ENCODE measurements around the gene SPIRE2. TPM values are rescaled to one million over a fixed set of nuclear protein-coding genes. Genes with fewer than 3 reads are reported as not detected.
"Not testable (repeated sequence)": the region's sequence is repeated elsewhere in the genome, so short reads cannot be mapped to it uniquely, and the experiment has no call there.

The SPIRE2 gene
- total RNA-seq, 2 donors from 2014 or later: 1.9 to 2.6 TPM

GRCh38 chr16:89798832-89799370 is 29.4 kb upstream of the SPIRE2 start:
- Mint-ChIP-seq H3K36me3 (peaks cover 17 to 25% of the 10 kb centered on the region in 2 donors), H3K9me3 (no peaks in the 10 kb centered on the region), H3K27ac (no peak overlapping the region)
- no peak for DNase-seq (ENCODE audit: low spot score in 2 of 2)
- ATAC-seq: no peak

GRCh38 chr16:89801800-89802199 is 26.5 kb upstream of the SPIRE2 start:
- Mint-ChIP-seq H3K36me3 (peaks cover 17 to 27% of the 10 kb centered on the region in 2 donors), H3K27ac (no peak overlapping the region), H3K9me3 (no peaks in the 10 kb centered on the region)
- no peak for ATAC-seq
- DNase-seq (ENCODE audit: low spot score in 2 of 2): no peak

GRCh38 chr16:89805136-89805905 is 23.0 kb upstream of the SPIRE2 start:
- H3K27ac Mint-ChIP-seq: no peak overlapping the region
- H3K9me3 Mint-ChIP-seq: no peaks in the 10 kb centered on the region
- ATAC-seq (no peak), DNase-seq (ENCODE audit: low spot score in 2 of 2) (no peak)
- peaks cover 17 to 26% of the 10 kb centered on the region in 2 donors for H3K36me3 Mint-ChIP-seq

GRCh38 chr16:89806589-89807193 is 21.6 kb upstream of the SPIRE2 start:
- H3K9me3 Mint-ChIP-seq; H3K27ac Mint-ChIP-seq; DNase-seq (ENCODE audit: low spot score in 2 of 2); ATAC-seq: not testable (repeated sequence)
- peaks cover 22 to 33% of the 10 kb centered on the region in 2 donors for H3K36me3 Mint-ChIP-seq

- no peak for DNase-seq (ENCODE audit: low spot score in 2 of 2)
- ATAC-seq: no peak
- Mint-ChIP-seq H3K27ac (no peak overlapping the region), H3K9me3 (no peaks in the 10 kb centered on the region), H3K36me3 (peaks cover 22% of the 10 kb centered on the region in 2 donors)
Observed at GRCh38 chr16:89808475-89808874, 19.8 kb upstream of the SPIRE2 start.

DNA sequence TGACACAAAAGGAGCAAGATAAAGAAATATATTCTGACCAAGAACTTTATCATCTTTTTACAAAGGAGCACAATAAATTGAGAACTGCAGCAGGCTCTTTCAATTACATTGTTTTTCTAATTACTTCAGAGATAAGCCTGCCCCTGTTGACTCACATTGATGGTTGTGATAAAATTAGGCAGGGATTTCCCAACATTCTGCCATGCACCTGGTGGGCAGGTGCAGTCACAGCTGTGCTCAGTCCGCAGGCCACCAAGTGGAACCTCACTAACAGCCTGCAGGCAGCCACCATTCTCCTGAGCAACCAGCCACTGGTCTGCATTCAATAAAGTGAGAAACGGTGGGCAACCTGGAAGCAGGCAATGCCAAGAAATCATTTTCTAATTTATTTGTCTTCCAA is 17.0 kb upstream of the SPIRE2 start:
- no peak for ATAC-seq
- Mint-ChIP-seq H3K27ac (no peak overlapping the region), H3K36me3 (peaks cover 26 to 31% of the 10 kb centered on the region in 2 donors), H3K9me3 (no peaks in the 10 kb centered on the region)
- DNase-seq (ENCODE audit: low spot score in 2 of 2): no peak

DNA sequence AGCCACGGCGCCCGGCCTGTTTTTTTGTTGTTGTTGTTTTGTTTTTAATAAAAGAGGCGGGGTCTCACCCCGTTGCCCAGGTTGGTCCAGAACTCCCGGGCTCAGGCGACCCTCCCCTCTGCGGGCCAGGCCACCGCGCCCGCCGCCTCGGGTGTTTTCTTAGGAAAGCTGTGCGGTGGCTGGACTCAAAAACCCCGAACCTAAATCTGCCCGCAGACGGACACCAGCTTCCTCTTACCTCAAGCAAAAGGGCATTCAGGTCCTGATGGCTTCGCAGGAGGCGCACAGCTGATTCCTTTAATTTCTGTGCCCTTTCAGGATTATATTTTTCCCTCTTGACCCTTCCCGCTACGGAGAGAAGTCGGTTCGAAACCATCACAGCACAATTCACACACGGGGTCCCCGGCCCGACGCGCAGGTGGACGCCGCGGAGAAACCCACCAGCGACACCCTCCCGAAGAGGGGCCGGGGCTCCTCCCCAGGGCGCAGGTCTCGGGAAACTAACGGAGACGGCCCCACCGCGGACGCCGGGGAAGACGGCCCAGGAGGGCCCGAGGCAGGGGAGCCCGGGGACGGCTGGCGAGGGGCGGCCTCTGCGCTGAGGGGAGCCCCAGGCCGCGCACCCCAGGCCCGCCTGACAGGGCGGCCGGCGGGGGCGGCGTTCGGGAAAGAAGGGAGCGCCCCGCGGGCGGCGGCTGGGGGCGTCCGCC is 12.5 kb upstream of the SPIRE2 start:
- DNase-seq (ENCODE audit: low spot score in 2 of 2): peak in 1 of 2 donors; percentile 35
- peak; percentile 29 to 35 for ATAC-seq
- Mint-ChIP-seq H3K36me3 (peaks cover 21 to 23% of the 10 kb centered on the region in 2 donors), H3K9me3 (no peaks in the 10 kb centered on the region), H3K27ac (peak overlapping the region; percentile 50 to 61)

DNA sequence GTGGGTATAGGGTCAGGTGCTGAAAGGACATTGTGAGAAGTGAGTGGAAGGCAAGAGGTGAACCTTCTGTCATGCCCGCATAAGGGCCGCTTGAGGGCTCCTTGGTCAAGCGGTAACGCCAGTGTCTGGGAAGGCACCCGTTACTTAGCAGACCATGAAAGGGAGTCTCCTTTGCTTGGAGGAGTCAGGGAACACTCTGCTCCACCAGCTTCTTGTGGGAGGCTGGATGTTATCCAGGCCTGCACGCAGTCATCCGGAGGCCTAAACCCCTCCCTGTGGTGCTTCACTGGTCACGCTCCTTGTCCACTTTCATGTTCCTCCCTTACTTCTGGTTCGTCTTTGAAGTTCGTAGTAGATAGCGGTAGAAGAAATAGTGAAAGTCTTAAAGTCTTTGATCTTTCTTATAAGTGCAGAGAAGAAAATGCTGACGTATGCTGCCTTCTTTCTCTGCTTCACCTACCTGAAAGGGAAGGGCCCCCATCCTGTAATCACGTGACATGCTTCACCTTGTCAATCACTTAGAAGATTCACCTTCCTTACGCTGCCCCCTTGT is 9.3 kb upstream of the SPIRE2 start:
- not testable (repeated sequence) for H3K27ac Mint-ChIP-seq; DNase-seq (ENCODE audit: low spot score in 2 of 2); H3K9me3 Mint-ChIP-seq; ATAC-seq
- peaks cover 13 to 16% of the 10 kb centered on the region in 2 donors for H3K36me3 Mint-ChIP-seq

DNA sequence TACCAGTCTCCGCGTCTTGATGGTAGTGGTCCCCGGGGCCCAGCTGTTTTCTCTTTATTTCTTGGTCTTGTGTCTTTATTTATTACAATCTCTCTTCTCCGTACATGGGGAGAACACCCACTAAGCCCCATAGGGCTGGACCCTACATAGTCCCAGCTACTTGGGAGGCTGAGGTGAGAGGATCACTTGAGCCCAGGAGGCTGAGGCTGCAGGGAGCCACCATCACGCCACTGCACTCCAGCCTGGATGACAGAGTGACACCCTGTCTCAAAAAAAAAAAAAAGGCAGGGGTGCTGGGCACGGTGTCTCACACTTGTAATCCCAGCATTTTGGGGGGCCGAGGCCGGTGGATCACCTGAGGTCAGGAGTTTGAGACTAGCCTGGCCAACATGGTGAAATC is 8.8 kb upstream of the SPIRE2 start:
- not testable (repeated sequence) for H3K27ac Mint-ChIP-seq; DNase-seq (ENCODE audit: low spot score in 2 of 2); ATAC-seq; H3K9me3 Mint-ChIP-seq
- H3K36me3 Mint-ChIP-seq: peaks cover 7 to 11% of the 10 kb centered on the region in 2 donors

- Mint-ChIP-seq H3K27ac (peak overlapping the region; percentile 29 to 55), H3K9me3 (no peaks in the 10 kb centered on the region), H3K36me3 (peaks cover 7 to 10% of the 10 kb centered on the region in 2 donors)
- ATAC-seq (no peak), DNase-seq (ENCODE audit: low spot score in 2 of 2) (no peak)
Observed at GRCh38 chr16:89821438-89822187, 6.7 kb upstream of the SPIRE2 start.

DNA sequence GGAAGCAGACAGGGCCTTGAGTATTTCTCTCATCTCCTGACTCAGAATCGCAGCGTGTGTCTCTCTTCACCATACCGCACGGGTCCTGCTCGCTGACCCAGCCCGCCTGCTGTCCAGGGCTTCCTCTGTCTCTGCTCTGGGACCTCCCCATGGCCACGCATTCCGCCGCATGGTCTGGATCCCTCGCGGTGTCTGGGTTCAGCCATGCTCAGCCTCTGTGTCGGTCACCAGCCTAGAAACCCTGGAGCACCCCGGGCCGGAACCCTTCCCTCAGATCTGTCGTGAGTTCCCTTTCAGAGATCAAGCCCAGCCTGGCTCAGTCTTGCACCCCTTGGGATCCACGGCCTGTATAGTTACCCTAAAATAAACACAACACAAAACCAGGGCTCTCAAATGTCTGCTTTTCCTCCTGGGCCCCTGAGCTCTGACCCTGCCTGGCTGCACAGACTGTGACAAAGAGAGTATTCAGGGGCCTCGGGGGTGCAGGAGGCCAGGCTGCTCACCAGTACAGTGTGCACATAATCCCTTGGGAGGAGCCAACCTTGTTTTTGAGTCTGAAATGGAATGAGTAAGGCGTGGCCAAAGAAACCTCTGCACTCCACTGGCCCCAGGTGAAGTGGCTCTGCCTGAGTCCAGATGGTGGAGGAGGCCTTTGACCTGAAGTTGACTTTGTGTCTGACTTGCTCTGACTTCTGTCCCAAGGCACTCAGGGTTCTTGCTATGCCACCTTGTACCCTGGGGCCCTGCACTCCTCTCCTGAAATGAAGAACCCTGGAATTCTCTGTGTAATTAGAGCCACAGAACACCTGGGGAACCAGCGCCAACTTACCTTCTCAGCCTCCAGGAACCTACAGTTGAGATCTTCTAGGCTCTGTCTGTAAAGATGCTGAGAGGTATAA is 5.8 kb upstream of the SPIRE2 start:
- Mint-ChIP-seq H3K27ac (peak overlapping the region in 1 of 2 donors; percentile 55), H3K36me3 (peaks cover 5 to 6% of the 10 kb centered on the region in 2 donors), H3K9me3 (no peaks in the 10 kb centered on the region)
- no peak for DNase-seq (ENCODE audit: low spot score in 2 of 2)
- no peak for ATAC-seq

GRCh38 chr16:89823087-89823823 is 5.0 kb upstream of the SPIRE2 start:
- no peaks in the 10 kb centered on the region for H3K9me3 Mint-ChIP-seq
- ATAC-seq (no peak), DNase-seq (ENCODE audit: low spot score in 2 of 2) (no peak)
- no peak overlapping the region for H3K27ac Mint-ChIP-seq
- no peaks in the 10 kb centered on the region for H3K36me3 Mint-ChIP-seq

GRCh38 chr16:89823824-89824148 is 4.5 kb upstream of the SPIRE2 start:
- not testable (repeated sequence) for H3K36me3 Mint-ChIP-seq; ATAC-seq; H3K27ac Mint-ChIP-seq; DNase-seq (ENCODE audit: low spot score in 2 of 2); H3K9me3 Mint-ChIP-seq

GRCh38 chr16:89826531-89827382 is 1.5 kb upstream of the SPIRE2 start:
- no peaks in the 10 kb centered on the region for H3K9me3 Mint-ChIP-seq
- ATAC-seq (no peak), DNase-seq (ENCODE audit: low spot score in 2 of 2) (no peak)
- H3K27ac Mint-ChIP-seq: no peak overlapping the region
- H3K36me3 Mint-ChIP-seq: no peaks in the 10 kb centered on the region

Data from activated naive CD4-positive, alpha-beta T cell treated with anti-CD3 and anti-CD28 coated beads, Interleukin-2, amount 50 U/mL, for 72 hours (primary cell).